GM18526 (cell line): Measurements from ENCODE around the gene DPM1.

ENCODE experiments used
- POLR2A ChIP-seq: IDR thresholded peaks from 3 replicates; pipeline ENCODE4 v1.6.1; 2011; ENCODE audit not compliant: insufficient read length; ENCODE audit errors: extremely low read depth

DPM1 gene

DNA sequence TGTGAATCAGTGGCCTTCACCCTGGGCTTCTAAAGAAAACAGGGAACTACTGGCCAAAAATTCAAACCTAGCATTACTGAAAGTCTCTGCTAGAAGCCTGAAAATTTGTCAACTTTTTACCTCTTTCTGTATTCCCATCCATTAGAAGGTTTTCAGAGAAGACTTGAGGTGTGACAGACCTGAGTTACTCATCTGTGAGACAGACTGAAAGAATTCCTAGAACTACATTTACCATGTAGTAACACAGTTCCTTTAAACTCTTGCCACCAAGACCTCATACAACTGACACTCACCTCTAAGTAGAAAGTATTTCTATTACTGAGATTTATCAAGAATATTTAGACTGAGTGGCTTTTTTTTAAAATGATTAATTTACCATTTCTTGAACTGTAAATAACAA, 4.5 kb downstream of the DPM1 start:
- no peak for TF ChIP-seq POLR2A

DNA sequence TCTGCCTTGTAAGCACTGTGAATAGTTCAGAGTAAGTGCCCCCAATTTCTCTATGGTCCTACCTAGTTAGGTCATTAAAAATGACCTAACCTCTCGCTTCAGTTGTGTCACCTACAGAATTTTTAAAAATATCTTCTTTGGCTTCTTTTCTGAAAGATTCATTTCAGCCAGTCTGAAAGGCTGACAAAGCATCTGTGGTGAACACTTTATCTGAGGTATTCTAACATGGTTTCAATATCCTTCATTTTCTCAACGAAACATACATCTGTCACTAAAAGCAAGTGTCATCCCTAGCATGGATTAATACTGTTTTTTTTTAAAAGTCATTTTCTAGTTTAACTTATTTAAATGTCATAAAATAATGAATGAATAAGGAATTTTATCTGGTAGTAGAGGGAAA, 5.1 kb downstream of the DPM1 start:
- TF ChIP-seq POLR2A = no peak

DNA sequence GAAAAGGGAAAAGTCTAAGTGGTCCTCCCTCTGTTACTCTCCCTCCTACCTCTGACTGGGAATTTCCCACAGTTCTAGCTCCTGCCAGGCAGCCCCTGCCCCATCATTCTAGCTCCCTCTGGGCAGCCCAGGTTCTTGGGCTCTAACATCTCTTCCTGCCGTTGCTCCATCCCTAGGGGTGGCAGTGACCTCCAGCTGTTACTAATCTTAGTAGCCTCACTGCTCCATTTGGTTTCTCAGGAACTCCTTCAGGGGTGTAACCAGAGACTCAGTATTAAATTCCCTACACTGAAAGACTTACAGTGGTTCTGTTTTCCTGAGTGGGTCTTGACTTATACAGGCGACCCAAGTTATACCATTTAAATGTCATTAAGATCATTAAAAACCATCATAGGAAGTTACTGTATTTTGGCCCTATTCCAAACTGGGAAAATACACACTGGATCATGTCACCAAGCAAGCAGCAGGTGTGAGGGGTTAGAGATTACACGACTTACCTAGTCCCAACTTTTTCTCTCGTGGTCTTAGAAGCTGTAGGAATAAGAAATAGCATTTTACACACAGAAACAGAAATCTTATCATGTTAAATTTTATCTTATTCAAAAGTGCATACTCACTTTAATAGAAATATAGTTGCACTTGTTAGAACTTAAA, 10.1 kb downstream of the DPM1 start:
- no peak for TF ChIP-seq POLR2A

DNA sequence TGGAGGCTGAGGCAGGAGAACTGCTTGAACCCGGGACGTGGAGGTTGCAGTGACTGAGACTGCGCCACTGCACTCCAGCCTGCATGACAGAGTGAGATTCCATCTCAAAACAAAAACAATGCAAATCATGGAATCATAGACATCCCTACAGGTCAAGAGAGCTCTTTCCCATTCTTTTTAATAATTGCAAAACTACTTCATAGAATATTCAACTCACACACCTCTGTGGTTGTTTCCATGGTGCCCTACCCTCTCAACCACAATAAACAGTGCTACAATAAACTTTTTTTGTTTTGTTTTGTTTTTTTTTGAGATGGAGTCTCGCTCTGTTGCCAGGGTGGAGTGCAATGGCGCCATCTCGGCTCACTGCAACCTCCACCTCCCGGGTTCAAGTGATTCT, 15.3 kb downstream of the DPM1 start:
- no peak for TF ChIP-seq POLR2A

DNA sequence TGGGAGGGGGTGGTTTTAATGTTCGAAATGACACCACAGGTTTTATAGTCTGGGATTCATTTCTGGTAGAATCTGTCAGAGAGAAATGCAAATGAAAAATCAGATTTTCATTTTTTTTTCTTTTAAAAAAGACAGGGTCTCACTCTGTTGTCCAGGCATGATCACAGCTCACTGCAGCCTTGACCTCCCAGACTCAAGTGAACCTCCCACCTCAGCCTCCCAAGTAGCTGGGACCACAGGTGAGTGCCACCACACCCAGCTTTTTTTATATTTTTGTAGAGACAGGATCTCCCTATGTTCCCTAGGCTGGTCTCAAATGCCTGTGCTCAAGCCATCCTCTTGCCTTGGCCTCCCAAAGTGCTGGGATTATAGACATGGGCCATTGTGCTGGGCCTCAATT, 24.7 kb downstream of the DPM1 start:
- TF ChIP-seq POLR2A = no peak

DNA sequence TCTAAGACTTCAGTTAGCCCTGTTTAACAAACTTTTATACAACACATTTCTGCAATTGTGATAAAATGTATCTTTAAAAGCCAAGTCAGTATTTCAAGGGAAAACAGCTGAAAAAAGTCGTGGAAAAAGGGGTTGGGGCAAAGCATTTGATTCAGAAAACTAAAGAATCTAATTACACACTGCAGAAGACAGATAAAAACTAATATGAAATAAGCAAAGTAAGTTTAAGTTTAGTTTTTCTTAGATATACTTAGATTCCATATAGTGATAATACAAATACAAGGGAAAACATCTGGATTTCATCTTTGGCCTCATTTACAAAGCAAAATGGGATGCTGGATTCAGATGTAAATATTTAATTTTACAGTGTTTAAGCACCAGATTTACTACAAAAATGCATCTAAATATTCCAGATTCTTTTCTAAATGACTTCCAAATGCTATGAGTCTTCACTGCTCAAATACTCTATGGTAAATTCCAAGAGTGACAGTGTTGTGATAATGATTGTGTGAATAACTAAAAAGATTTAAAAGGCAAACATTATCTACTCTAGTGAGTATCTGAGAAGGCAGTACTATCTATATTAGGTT, 25.5 kb downstream of the DPM1 start:
- TF ChIP-seq POLR2A = no peak

DNA sequence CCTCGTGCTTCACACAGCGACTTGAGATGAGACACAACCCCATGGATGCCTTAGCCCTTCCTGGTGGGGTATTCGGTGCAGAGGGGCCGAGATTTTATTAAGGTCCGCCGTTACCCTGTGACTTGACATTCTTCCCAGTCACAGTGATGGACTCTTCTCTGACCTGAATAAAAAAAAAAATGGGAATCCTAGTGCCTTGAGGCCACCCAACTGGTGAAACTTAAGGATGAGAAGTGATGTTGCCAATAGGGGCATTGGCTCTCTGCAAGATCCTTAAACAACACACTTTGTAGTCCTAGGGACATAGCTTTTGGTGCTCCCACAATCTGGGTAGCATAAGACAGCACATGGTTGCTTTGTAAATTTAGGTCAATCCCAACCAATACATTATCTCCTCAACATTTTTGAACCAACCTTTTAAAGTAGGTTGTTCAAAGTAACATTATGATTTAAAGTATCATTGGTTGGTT, 26.3 kb downstream of the DPM1 start:
- no peak for TF ChIP-seq POLR2A

DNA sequence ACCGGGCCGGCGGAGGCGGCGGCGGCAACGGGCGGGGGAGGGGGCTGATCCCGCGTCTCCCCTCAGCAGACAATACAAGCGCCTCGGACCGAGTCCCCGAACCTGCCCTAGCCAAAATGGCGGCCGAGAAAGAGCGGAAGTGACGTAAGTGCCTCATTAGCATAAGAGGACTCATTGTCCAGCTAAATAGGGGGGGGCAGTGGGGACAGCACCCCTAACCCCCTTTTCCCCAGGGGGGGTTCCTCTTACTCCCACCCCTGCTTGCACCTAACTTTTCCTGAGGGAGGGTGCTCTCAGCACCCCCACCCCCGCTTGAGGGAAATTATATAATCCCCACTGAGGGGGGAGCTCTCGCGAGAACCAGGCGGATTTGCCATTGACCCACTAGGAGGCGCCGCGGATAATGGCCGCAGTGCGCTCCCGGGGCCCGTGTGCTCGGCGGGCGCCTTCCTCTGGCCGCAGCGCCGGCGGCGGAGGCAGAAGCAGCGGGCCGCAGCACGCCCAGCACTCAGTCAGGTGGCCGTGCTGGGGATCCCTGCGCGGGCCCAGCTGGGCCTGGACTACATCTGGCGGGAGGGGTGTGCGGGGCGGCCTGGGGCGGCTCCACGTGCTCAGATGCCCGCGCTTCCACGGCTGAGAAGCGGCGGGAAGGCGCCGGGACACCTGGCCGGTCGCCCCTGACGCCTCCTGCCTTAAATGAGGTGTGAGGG, 26.9 kb downstream of the DPM1 start, which contains the start of gene ADNP:
Gene ADNP (minus strand): TSS at position 132 of the 710 bp plus-strand sequence. CDS start 27,441 bp downstream, outside the sequence.
- peak; percentile 60 for TF ChIP-seq POLR2A

DNA sequence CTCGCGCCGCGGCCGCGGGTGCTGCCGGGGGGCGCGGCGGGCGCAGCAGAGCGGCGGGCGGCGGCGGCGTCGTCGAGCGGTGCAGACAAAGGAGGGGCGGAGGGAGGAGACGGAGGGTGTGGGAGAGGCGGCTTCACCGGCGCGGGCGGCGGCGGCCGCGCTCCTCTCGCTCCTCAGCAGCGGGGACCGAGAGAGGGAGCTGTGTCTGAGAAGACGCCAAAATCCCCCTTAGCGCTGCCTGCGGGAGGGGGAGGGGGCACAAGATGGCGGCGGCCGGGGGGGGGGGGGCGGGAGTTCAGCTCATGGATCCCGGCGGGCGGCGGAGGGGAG, 27.4 kb downstream of the DPM1 start:
- TF ChIP-seq POLR2A = peak; percentile 25

DNA sequence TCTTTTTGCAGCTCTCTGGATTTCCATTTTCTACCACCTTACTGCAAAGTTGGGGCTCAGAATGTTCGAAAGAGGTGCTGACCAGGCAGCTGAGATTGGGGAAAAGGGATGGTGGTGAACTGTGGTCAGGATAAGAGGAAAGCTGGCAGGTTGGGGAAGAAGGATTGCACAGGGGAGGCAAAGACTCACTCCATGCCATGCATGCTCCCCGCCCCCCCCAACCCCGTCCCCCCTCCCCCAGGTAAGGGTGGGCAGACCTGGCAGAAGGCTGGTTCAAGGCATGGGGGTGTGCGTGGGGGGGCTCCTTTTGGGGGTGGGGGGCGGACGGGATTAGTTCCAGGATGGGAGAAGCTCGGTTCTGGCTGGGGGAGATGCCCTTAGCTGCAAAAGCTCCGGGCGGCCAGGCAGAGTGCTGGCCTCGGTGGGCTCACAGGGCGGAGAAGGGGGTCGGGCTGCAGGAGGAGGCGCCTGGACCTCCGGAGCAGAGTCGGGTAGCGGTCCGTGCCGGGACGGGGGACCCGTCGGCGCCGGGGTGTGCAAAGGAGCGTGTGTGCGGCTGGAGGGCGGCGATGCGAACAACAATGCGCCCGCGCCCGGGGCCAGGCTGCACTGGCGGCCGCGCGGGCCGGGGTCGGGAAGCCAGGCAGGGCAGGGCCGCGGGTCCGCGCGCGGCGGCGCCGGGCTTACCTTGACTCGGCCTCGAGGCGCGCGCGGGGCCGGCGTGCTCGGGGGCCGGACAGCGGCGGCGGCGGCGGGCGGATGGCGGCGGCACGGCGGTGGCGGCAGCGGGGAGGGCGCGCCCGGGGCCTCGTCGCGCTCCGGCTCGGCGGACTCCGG, 28.0 kb downstream of the DPM1 start:
- peak; percentile 17 for TF ChIP-seq POLR2A

DNA sequence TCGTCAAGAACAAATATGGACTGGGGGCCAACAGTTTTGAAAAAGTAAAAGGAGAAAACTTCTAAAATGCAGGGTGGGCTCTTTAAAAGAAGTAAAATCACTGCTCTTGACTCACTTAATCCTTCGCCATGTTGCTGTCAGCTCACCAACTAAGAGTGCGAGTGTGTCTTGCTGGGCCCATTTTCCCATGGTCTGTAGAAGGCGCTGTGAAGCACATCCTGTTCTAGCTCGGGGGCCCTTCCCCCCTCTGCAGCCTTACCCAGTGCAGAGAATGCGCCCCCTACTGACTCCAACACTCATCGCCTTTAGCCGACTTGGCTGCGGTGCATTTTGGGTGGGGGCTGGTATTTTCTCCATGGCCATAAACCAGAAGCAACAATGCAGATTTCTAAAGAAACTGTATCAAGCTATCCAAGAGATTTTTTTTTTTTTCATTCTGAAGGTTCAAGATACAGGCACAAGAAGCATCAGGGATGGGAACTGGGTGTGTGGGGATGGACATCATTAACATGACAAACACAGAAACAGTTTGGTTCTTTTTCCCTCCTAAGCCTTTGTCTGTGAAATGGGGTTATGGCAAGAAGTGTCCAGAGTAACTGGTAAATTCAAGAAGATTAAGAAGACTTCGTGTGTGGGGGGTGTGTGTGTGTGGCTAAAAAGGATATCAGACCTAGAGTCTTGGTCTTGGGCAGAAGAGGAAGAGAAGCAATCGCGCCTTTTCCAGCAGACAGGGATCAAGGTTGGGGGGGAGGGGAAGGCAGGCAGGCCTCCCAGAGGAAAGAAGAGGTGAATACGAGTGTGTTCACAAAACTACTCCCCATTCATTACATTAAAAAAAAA, 28.8 kb downstream of the DPM1 start:
- TF ChIP-seq POLR2A = no peak

DNA sequence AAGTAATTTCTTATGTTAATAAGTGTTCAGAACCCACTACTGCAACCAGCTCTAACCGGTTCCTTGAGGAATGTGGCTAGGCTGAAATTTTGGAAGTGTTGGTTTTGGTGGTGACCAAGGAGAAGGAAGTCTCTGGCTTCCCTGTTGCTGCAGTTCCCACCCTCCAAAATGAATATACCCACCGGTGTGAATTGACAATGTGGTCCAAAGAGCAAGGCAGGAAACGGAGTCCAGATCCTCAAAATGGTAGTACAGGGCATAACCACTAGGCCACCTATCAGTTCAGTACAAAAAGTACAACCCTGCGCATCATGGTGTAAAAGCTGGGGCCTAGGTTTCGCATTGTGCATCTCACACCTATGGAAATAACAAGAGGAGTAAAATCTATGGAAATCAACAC, 29.9 kb downstream of the DPM1 start:
- TF ChIP-seq POLR2A = no peak

DNA sequence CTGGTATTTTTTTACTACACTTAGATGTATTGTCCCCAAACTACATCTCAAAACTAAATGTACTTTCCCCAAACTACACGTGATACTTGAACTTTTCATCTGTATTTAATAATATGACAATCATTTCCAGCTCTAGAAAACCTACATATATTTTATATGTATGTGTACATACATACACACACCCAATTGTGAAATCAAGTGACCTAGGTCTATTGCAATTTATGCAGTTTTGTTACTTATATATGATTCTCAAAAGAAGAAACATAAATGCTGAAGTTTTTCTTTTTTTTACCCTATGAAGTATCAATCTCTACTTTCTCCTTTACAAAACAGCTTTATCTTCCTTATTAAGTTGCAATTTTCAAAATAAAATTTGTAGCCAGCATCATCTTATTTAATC, 31.8 kb downstream of the DPM1 start:
- no peak for TF ChIP-seq POLR2A

DNA sequence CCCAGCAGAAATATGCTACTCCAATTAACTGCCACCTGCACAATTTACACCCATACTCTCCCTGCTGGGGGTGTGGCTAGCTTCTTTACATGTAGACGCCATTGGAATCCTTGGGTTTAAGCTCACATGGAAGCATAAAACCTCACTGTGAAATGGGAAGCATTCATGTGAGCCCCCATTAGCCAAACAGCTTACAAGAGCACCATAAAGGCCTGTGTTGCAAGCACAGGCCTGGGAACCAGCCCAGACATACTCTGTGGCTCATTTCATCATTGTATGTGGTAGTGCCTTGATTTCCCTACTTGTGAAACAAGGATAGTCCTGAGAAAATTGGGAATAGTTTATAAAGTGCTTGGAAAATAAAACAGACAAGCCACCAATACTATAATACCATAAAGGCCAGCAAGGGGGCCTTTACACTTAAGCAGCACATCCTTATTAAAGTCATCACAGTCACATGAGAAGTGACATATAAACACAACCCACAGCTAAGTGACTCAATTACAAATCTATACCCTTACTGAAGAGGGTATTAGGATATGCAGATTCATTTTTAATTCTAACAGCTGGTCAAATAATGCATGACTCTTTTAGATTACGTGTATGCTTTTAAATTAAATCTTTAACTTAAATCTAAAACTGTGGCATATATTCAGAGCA, 33.9 kb downstream of the DPM1 start:
- no peak for TF ChIP-seq POLR2A
